Activated CD4-positive, alpha-beta T cell treated with anti-CD3 and anti-CD28 coated beads, Interleukin-10, Interleukin-2, amounts not matched to agents 100 ng/mL and 50 ng/mL, durations not matched to agents 16 hours and 8 hours (primary cell): ENCODE data around the gene MSI2.

ENCODE experiments used
- DNase-seq: peaks from one replicate; pipeline ENCODE4 v3.0.0-alpha.2; 2020

The MSI2 gene

GRCh38 chr17:57247261-57247660 lies 9.1 kb upstream of the MSI2 start:
- no peak for DNase-seq

DNA sequence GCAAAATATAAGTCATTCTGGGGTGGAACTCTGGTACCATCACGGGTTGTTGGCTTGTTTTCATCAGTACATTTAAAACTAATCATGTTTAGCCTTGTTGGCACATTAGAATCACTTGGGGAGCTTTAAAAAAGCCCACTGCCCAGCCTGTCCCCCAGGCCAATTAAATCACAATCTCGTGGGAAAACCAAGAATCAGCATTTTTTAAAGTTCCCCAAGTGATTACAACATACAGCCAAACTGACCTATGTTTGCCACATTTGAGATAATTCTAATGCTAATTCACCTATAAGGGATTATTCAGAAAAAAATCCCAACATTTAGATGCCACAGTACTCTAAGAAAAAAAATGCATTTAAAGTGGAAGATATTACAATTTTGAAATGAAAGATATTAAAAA lies 8.4 kb upstream of the MSI2 start:
- DNase-seq, result no peak

- no peak for DNase-seq
Observed at GRCh38 chr17:57249520-57249919, 6.8 kb upstream of the MSI2 start.

- no peak for DNase-seq
Observed at GRCh38 chr17:57251211-57251787, 5.0 kb upstream of the MSI2 start.

DNA sequence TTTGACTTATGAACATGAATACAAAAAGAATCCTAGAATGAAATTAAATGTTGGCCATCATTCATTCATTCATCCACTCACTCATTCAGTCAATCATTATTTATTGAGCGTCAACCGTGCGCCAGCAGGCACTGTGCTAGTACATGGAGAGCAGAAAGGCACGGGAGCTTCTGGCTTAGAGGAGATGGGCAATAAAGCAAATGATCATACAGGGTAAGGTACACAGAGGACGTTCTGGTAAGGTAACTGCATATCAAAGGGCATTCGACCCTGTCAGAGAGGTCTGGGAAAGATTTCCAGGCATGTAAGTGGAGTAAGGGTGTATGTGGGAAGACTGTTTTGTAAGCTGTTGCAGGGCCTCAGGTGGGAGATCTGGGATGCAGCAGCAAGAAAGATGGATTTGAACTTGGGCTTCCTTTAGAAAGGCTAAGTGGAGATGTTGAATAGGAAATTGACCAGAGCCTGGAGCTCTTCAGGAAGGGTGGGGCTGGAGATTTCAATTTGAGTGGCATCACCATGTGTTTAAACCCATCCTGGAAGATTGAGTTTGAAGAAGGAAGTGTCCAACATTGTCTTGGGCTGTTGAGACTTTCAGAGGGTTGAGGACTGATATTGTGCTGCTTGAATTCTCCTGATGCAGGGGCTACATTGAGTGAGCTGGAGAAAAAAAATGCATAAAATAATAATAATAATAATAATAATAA lies 2.8 kb upstream of the MSI2 start:
- DNase-seq, result no peak

DNA sequence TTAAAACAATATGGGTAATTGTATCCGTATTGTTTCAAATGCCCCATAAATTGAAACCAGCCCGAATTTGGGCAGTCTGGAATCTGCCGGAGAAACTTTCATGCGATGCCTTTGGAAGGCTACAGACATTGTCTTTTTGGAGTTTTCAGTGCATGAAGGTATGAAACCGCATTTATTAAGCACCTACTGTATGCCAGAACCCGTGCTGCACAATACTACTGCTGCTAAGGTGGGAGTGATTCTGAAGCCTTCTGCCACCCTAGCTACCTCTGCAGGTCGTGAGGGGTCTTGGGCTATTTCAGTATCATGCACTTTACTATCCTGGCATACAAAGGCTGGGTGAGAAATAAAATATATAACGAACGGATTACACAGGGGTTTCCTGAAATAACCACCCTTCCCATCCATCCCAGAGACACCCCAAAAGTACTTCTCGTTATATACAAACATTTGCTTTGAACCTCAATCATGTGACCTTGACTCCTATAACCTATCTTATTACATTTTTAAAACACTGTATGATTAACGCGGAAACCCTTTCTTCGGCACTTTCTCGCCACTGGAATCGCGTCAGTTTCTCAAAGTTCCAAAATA lies 1.0 kb upstream of the MSI2 start:
- DNase-seq, result no peak

GRCh38 chr17:57256708-57257112 lies 387 bp downstream of the MSI2 start:
- peak; percentile 35 for DNase-seq

GRCh38 chr17:57257195-57257894 lies 1.0 kb downstream of the MSI2 start:
- DNase-seq, result peak; percentile 21

GRCh38 chr17:57257895-57258851 lies 1.9 kb downstream of the MSI2 start:
- DNase-seq, result peak; percentile 13

DNA sequence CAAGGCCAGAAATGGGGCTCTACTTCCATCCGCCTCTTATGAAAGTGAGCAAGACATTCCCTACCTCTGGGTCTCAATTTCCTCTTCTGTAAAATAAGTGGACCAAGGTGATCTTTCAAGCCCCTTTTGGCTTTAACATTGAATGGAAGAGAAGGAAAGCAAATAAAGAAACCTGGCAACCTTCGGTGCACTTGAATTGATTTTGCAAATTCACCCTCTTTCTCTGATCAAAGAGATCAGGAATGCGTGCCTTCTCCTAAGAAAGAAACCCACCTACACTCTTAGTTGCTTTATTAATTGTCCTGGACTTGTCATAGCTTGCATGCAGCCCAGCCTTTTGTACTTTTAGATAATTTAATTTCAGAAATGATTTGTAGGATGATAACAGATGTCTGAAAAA lies 3.0 kb downstream of the MSI2 start:
- DNase-seq, result no peak

GRCh38 chr17:57259817-57260216 lies 3.5 kb downstream of the MSI2 start:
- no peak for DNase-seq

- DNase-seq, result no peak
Observed at GRCh38 chr17:57260325-57261083, 4.2 kb downstream of the MSI2 start.

GRCh38 chr17:57261084-57261461 lies 4.8 kb downstream of the MSI2 start:
- no peak for DNase-seq

DNA sequence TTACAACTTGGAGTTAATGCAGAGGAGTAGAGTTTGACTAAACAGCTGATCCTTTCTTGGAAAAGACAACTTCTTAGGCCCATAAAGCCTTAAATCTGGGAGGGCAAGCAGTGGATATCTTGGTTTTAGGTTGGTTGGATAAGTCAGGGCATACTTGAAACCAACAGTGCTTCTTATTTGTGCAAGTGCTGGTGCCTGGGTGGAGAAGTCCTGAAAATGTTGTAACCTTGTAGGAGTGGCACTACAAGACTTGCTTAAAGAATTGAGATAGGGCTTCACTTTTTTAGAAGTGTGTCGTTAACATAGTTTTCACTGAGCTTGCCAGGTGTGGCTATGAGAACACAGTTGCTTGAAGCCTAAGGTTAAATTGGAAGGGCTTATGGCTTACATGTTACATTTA lies 6.2 kb downstream of the MSI2 start:
- DNase-seq, result no peak

- DNase-seq, result no peak
Observed at GRCh38 chr17:57264250-57264649, 7.9 kb downstream of the MSI2 start.

- DNase-seq, result no peak
Observed at GRCh38 chr17:57264776-57265175, 8.5 kb downstream of the MSI2 start.

- DNase-seq, result no peak
Observed at GRCh38 chr17:57266902-57267311, 10.6 kb downstream of the MSI2 start.

GRCh38 chr17:57268181-57268580 lies 11.9 kb downstream of the MSI2 start:
- DNase-seq, result no peak

- DNase-seq, result no peak
Observed at GRCh38 chr17:57269052-57269451, 12.7 kb downstream of the MSI2 start.

GRCh38 chr17:57269598-57270255 lies 13.4 kb downstream of the MSI2 start:
- no peak for DNase-seq

DNA sequence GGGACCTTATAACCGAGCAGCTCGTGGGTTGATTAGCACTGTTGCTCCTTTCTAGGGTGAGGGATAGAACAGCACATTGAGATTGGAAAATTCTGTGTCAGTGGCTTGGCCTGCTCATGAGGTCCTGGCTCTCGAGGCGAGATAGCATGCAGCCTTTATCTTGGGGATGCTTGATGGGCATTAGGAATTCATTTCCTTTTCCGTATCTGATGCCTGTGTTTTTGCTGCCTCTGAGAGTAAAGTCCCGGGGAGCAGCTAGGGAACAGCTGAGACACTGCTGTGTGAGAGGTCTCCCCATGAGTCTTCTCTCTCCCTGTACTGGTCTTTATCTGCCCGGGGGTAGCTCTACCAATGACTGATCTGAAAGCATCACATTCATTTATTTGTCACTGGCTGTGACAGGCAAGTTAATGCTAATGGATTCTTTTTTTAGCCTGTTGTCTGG lies 14.5 kb downstream of the MSI2 start:
- DNase-seq, result no peak
